ENCODE data around the gene CLDN19.

Gene CLDN19

DNA sequence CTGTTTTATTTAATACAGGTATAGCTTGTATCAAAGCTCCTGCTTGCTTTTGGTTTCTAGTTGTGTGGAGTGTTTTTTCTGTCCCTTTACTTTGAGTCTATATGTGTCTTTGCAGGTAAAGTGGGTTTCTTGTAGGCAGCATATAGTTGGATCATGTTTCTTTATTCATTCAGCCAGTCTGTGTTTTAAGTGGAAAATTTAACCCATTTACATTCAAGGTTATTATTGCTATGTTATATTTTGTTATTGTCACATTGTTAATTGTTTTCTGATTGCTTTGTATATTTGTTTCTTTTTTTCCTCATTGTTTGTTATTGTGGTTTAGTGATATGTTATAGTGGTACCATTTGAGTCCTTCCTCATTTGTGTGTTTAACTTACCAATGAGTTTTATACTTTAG is 26.7 kb downstream of the CLDN19 start:
- no peak for TF ChIP-seq TCF12 (IDR thresholded peaks at IDR 0.05; ENCODE audit: low read depth)
- no peak for TF ChIP-seq RAD21 (IDR thresholded peaks at IDR 0.05; ENCODE audit: low read depth)
- no peak for TF ChIP-seq YY1 (IDR thresholded peaks at IDR 0.05; ENCODE audit: low read depth)
- TF ChIP-seq, protein P1, sequence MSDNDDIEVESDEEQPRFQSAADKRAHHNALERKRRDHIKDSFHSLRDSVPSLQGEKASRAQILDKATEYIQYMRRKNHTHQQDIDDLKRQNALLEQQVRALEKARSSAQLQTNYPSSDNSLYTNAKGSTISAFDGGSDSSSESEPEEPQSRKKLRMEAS (IDR thresholded peaks at IDR 0.05), result no peak
- no peak for TF ChIP-seq CREB1 (IDR thresholded peaks at IDR 0.05; ENCODE audit: low read depth)
- TF ChIP-seq TEAD4 (IDR thresholded peaks at IDR 0.05), result no peak
- no peak for TF ChIP-seq NFIC (IDR thresholded peaks at IDR 0.05)
- no peak for TF ChIP-seq USF1 (IDR thresholded peaks at IDR 0.05)
- no peak for TF ChIP-seq TAF1 (IDR thresholded peaks at IDR 0.05; ENCODE audit: low read depth)
- TF ChIP-seq, protein P2, sequence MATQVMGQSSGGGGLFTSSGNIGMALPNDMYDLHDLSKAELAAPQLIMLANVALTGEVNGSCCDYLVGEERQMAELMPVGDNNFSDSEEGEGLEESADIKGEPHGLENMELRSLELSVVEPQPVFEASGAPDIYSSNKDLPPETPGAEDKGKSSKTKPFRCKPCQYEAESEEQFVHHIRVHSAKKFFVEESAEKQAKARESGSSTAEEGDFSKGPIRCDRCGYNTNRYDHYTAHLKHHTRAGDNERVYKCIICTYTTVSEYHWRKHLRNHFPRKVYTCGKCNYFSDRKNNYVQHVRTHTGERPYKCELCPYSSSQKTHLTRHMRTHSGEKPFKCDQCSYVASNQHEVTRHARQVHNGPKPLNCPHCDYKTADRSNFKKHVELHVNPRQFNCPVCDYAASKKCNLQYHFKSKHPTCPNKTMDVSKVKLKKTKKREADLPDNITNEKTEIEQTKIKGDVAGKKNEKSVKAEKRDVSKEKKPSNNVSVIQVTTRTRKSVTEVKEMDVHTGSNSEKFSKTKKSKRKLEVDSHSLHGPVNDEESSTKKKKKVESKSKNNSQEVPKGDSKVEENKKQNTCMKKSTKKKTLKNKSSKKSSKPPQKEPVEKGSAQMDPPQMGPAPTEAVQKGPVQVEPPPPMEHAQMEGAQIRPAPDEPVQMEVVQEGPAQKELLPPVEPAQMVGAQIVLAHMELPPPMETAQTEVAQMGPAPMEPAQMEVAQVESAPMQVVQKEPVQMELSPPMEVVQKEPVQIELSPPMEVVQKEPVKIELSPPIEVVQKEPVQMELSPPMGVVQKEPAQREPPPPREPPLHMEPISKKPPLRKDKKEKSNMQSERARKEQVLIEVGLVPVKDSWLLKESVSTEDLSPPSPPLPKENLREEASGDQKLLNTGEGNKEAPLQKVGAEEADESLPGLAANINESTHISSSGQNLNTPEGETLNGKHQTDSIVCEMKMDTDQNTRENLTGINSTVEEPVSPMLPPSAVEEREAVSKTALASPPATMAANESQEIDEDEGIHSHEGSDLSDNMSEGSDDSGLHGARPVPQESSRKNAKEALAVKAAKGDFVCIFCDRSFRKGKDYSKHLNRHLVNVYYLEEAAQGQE (IDR thresholded peaks at IDR 0.05; ENCODE audit: low read depth), result no peak
- TF ChIP-seq ZBTB7A (IDR thresholded peaks at IDR 0.05; ENCODE audit: low read depth), result no peak
- TF ChIP-seq EGR1 (IDR thresholded peaks at IDR 0.05), result no peak
- TF ChIP-seq EP300 (IDR thresholded peaks at IDR 0.05; ENCODE audit: borderline replicate concordance), result no peak
- no peak for TF ChIP-seq CEBPB (IDR thresholded peaks at IDR 0.05)
- no peak for TF ChIP-seq FOXM1 (IDR thresholded peaks at IDR 0.05; ENCODE audit: borderline replicate concordance, low read depth)

DNA sequence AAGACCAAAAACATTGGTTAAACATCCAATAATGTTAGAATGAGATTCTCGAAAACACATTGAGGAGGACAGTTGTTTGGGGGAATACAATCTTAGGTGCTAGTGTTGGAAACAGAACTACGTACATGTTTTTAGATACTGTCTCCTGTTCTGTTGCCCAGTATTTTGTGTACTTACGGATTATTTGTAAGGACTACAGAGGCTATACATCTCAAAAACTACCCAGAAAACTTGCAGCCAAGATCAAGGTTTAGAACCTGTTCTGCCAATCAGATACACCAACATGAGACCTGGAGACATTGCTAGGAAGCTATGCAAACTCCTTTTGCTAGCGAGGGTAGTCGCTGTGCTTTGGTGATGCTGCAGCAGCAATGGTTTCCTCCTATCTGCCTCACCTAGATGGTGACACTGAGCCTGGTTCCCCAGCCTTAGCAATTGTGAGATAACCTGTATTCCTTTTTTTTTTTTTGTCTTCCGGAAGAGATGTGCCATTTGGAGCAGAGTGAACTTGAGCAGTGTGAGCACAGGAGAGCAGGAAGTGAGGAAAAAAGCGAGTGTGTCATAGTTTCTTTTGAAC is 36.1 kb downstream of the CLDN19 start:
- TF ChIP-seq EP300 (IDR thresholded peaks at IDR 0.05; ENCODE audit: borderline replicate concordance) (no peak), EGR1 (IDR thresholded peaks at IDR 0.05) (no peak), RAD21 (IDR thresholded peaks at IDR 0.05; ENCODE audit: low read depth) (no peak), USF1 (IDR thresholded peaks at IDR 0.05) (no peak), ZBTB7A (IDR thresholded peaks at IDR 0.05; ENCODE audit: low read depth) (no peak), NFIC (IDR thresholded peaks at IDR 0.05) (no peak), TEAD4 (IDR thresholded peaks at IDR 0.05) (no peak), TAF1 (IDR thresholded peaks at IDR 0.05; ENCODE audit: low read depth) (no peak), TCF12 (IDR thresholded peaks at IDR 0.05; ENCODE audit: low read depth) (no peak)
- TF ChIP-seq, protein P1 (IDR thresholded peaks at IDR 0.05), result no peak
- TF ChIP-seq, protein P2 (IDR thresholded peaks at IDR 0.05; ENCODE audit: low read depth), result no peak

DNA sequence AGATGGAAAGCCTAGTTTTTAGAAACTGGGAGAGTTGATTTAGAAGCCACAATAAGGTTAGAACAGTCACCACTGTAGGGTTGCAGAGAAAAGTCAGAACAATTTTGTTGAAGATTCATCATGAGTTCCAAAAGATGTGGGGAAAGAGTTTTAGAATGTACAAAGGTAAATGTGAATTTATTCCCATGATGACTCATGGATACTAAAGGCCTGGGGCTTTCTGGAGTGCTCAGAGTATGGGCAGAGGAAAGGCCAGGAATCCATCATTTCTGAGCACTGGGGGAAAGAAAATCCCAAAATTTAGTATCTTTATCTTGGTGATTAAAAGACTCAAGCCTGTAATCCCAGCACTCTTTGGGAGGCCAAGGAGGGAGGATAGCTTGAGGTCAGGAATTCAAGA is 40.0 kb downstream of the CLDN19 start:
- TF ChIP-seq CREB1 (IDR thresholded peaks at IDR 0.05; ENCODE audit: low read depth), result no peak
- no peak for TF ChIP-seq ZBTB7A (IDR thresholded peaks at IDR 0.05; ENCODE audit: low read depth)

DNA sequence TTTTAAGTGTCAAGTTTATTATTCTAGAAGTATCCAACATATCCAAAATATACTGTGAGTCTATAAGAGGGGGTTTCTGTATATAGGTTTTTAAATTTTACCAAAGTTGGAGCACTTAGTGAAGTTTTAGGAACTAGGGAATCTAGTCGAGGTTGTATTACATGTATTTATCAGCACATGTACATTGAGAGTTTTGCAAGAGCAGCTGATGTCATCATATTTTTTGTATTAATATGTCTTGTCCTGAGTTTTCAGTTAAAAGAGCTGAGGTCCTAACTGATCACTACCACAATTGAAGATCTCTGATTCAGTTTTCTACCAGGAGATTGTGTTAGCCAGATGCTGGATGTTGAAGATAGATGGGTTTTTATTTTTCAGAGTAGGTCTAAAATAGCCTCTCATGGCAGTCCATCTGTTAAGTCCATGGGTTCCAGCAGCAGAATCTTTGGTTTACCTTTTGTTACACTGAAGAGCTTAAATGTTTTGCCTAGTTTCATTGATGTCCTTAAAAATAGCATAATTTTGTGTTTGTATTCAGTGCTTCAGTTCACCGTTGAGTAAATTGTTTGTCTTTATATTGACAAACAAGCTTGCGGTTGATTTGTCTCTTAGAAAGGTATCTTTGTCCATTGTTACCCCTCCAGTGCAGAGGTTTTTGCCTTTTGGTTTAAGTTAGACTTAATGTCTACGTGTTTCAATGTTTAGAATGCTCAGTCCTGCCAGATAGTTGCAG is 41.8 kb downstream of the CLDN19 start:
- TF ChIP-seq CEBPB (IDR thresholded peaks at IDR 0.05), result no peak
- no peak for TF ChIP-seq TAF1 (IDR thresholded peaks at IDR 0.05; ENCODE audit: low read depth)

- TF ChIP-seq EP300 (IDR thresholded peaks at IDR 0.05; ENCODE audit: borderline replicate concordance) (no peak), USF1 (IDR thresholded peaks at IDR 0.05) (no peak), EGR1 (IDR thresholded peaks at IDR 0.05) (no peak), CEBPB (IDR thresholded peaks at IDR 0.05) (no peak), YY1 (IDR thresholded peaks at IDR 0.05; ENCODE audit: low read depth) (no peak), ZBTB7A (IDR thresholded peaks at IDR 0.05; ENCODE audit: low read depth) (no peak), TEAD4 (IDR thresholded peaks at IDR 0.05) (no peak), CREB1 (IDR thresholded peaks at IDR 0.05; ENCODE audit: low read depth) (no peak), FOXM1 (IDR thresholded peaks at IDR 0.05; ENCODE audit: borderline replicate concordance, low read depth) (no peak)
Measured at GRCh38 chr1:42692911-42693310, 47.1 kb downstream of the CLDN19 start.

- no peak for TF ChIP-seq TCF12 (IDR thresholded peaks at IDR 0.05; ENCODE audit: low read depth)
- TF ChIP-seq FOXM1 (IDR thresholded peaks at IDR 0.05; ENCODE audit: borderline replicate concordance, low read depth), result no peak
- TF ChIP-seq RAD21 (IDR thresholded peaks at IDR 0.05; ENCODE audit: low read depth), result no peak
- no peak for TF ChIP-seq EP300 (IDR thresholded peaks at IDR 0.05; ENCODE audit: borderline replicate concordance)
- TF ChIP-seq EGR1 (IDR thresholded peaks at IDR 0.05), result no peak
- TF ChIP-seq CEBPB (IDR thresholded peaks at IDR 0.05), result no peak
- no peak for TF ChIP-seq TEAD4 (IDR thresholded peaks at IDR 0.05)
- TF ChIP-seq, protein P1 (IDR thresholded peaks at IDR 0.05), result no peak
- no peak for TF ChIP-seq USF1 (IDR thresholded peaks at IDR 0.05)
- no peak for TF ChIP-seq NFIC (IDR thresholded peaks at IDR 0.05)
- no peak for TF ChIP-seq ZBTB7A (IDR thresholded peaks at IDR 0.05; ENCODE audit: low read depth)
- TF ChIP-seq TAF1 (IDR thresholded peaks at IDR 0.05; ENCODE audit: low read depth), result no peak
- TF ChIP-seq, protein P2 (IDR thresholded peaks at IDR 0.05; ENCODE audit: low read depth), result no peak
- TF ChIP-seq CREB1 (IDR thresholded peaks at IDR 0.05; ENCODE audit: low read depth), result no peak
- TF ChIP-seq YY1 (IDR thresholded peaks at IDR 0.05; ENCODE audit: low read depth), result no peak
Measured at GRCh38 chr1:42692461-42692860, 47.6 kb downstream of the CLDN19 start.
